Activated CD8-positive, alpha-beta T cell treated with anti-CD3 and anti-CD28 coated beads, Interleukin-2, amount 10 ng/mL, durations not matched to agents 7 days and 5 days (primary cell): Measurements from ENCODE around the gene KCNMA1. TPM values are rescaled to one million over a fixed set of nuclear protein-coding genes. Genes with fewer than 3 reads are reported as not detected.
A peak's percentile ranks its signal among the peaks of the same experiment; 100 is the strongest.

Experiments used
- ATAC-seq: fragments of 150-1000 bp; cut with Tn5 transposase; one replicate; pipeline ENCODE4 v1.10.0; 2021; ENCODE audit warnings: moderate library complexity
- CTCF ChIA-PET: fragments of 350-600 bp; sonication (Branson Sonifier 250); formaldehyde crosslinking; loops from one replicate; lab custom pipeline; 2021; ENCODE audit warnings: antibody characterized with exemption; lab: Charles Lee
- POLR2A ChIA-PET: fragments of 350-600 bp; sonication (Branson Sonifier 250); formaldehyde crosslinking; loops from one replicate; lab custom pipeline; 2021; ENCODE audit warnings: antibody characterized with exemption; lab: Charles Lee
- DNase-seq: peaks from one replicate; pipeline ENCODE4 v3.0.0-alpha.2; 2020
- H3K27ac Mint-ChIP-seq: one replicate; pipeline ENCODE4 v1.8.0; 2021; ENCODE audit warnings: mild to moderate bottlenecking, mixed read lengths
- H3K27me3 Mint-ChIP-seq: one replicate; pipeline ENCODE4 v1.8.0; 2021; ENCODE audit warnings: low read depth, mixed read lengths
- H3K36me3 Mint-ChIP-seq: one replicate; pipeline ENCODE4 v1.8.0; 2021; ENCODE audit warnings: low read depth, mixed read lengths
- H3K4me1 Mint-ChIP-seq: one replicate; pipeline ENCODE4 v1.8.0; 2021; ENCODE audit warnings: low read depth, mixed read lengths
- H3K4me3 Mint-ChIP-seq: one replicate; pipeline ENCODE4 v1.8.0; 2021; ENCODE audit warnings: mild to moderate bottlenecking, mixed read lengths
- H3K9me3 Mint-ChIP-seq: one replicate; pipeline ENCODE4 v1.8.0; 2022; ENCODE audit warnings: mixed read lengths; ENCODE audit not compliant: insufficient read depth
- total RNA-seq, 2 experiments: library from RNA; stranded (reverse); gene quantifications; one replicate each; pipeline ENCODE4 v1.2.3, GENCODE V29; 2021

KCNMA1 gene
- total RNA-seq, 2 experiments from 2014 or later, result 0.16 TPM

- no peak for DNase-seq
- no peak overlapping the region for H3K4me3 Mint-ChIP-seq
- H3K4me1 Mint-ChIP-seq, result peaks cover 17% of the 10 kb centered on the region
- CTCF ChIA-PET, result interaction anchor here (0.8 to 1.1 kb wide), 2 partner anchors 38 to 132 kb away, joined by 5 read pairs; no protein-coding TSS in a partner anchor
- POLR2A ChIA-PET, result no interaction called here
- peaks cover 13% of the 10 kb centered on the region for H3K27me3 Mint-ChIP-seq
- no peak for ATAC-seq
- H3K36me3 Mint-ChIP-seq, result no peaks in the 10 kb centered on the region
- H3K27ac Mint-ChIP-seq, result no peak overlapping the region
- H3K9me3 Mint-ChIP-seq, result no peaks in the 10 kb centered on the region
Measured at GRCh38 chr10:77042706-77043419, 594.7 kb downstream of the KCNMA1 start.

GRCh38 chr10:77041636-77042258 lies 595.9 kb downstream of the KCNMA1 start:
- POLR2A ChIA-PET, result no interaction called here
- Mint-ChIP-seq H3K9me3 (no peaks in the 10 kb centered on the region), H3K36me3 (no peaks in the 10 kb centered on the region), H3K4me3 (peak overlapping the region; percentile 12), H3K4me1 (peaks cover 18% of the 10 kb centered on the region), H3K27ac (peak overlapping the region; percentile 69), H3K27me3 (peaks cover 10% of the 10 kb centered on the region)
- DNase-seq (peak; percentile 62), ATAC-seq (peak; percentile 91)
- CTCF ChIA-PET, result interaction anchor here (0.8 to 1.1 kb wide), 2 partner anchors 37 to 133 kb away, joined by 5 read pairs; no protein-coding TSS in a partner anchor

DNA sequence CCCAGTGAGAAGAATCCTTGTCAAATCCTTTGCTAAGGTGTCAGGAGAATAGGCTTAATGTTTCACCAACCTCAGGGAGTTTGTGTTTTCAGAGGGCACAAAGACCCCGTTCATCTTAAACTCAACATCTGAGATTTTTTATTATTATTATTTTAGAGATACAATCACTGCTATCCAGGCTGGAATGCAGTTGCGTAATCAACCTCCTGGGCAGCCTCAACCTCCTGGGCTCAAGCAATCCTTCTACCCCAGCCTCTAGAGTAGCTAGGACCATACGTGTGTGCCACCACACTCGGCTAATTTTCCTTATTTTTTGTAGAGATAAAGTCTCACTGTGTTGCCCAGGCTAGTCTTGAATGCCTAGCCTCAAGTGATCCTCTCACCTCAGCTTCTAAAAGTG lies 599.2 kb downstream of the KCNMA1 start:
- ChIA-PET POLR2A (no interaction called here), CTCF (interaction anchor here (1.3 to 2.2 kb wide), 2 partner anchors 9 to 13 kb away, joined by 7 to 8 read pairs; no protein-coding TSS in a partner anchor)
- Mint-ChIP-seq H3K27me3 (peaks cover 3% of the 10 kb centered on the region), H3K4me1 (peaks cover 18% of the 10 kb centered on the region), H3K27ac (no peak overlapping the region), H3K36me3 (no peaks in the 10 kb centered on the region), H3K4me3 (no peak overlapping the region), H3K9me3 (no peaks in the 10 kb centered on the region)
- no peak for ATAC-seq
- no peak for DNase-seq

DNA sequence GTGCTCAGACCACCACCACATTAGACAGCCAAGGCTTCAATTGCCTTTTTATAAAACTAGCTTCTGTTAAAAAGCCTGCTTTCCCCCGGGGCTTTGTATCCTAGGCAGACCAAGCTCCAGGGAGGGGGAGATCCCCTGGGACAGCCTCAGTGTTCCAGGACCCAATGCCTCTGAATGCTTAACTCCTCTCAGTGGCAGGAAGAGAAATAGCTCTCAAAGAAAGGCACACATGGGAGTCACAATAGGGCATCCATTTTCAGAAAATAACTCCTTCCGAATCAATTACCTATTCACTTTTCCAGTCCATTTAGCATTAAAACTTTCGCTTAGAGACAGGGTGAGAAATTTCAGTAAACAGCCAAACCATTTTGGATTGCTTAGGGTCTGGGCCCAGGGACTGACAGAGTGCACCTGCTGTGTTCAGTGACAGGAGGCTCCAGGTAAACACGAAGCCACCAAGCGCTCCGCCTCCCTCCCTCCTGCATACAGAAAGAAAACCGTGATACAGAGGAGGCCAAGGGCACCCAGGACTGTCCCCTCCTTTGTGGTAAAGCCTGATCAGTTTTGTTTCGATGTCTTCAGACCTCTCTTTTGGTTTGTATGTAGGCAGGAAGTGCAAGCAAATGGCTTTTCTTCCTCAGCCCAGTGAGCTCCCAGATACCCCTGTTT lies 599.7 kb downstream of the KCNMA1 start:
- Mint-ChIP-seq H3K27ac (no peak overlapping the region), H3K4me1 (peaks cover 18% of the 10 kb centered on the region), H3K27me3 (peaks cover 3% of the 10 kb centered on the region), H3K4me3 (no peak overlapping the region), H3K9me3 (no peaks in the 10 kb centered on the region), H3K36me3 (no peaks in the 10 kb centered on the region)
- POLR2A ChIA-PET, result no interaction called here
- ATAC-seq, result no peak
- CTCF ChIA-PET, result interaction anchor here (1.3 to 2.2 kb wide), 2 partner anchors 9 to 14 kb away, joined by 7 to 8 read pairs; no protein-coding TSS in a partner anchor
- DNase-seq, result no peak

GRCh38 chr10:77036993-77037734 lies 600.4 kb downstream of the KCNMA1 start:
- Mint-ChIP-seq H3K27me3 (peaks cover 3% of the 10 kb centered on the region), H3K27ac (no peak overlapping the region), H3K4me1 (peaks cover 17% of the 10 kb centered on the region), H3K9me3 (no peaks in the 10 kb centered on the region), H3K4me3 (no peak overlapping the region), H3K36me3 (no peaks in the 10 kb centered on the region)
- no peak for DNase-seq
- ChIA-PET POLR2A (no interaction called here), CTCF (interaction anchor here (1.3 to 2.9 kb wide), 3 partner anchors 8 to 32 kb away, joined by 7 to 9 read pairs (median 8); no protein-coding TSS in a partner anchor)
- no peak for ATAC-seq

GRCh38 chr10:77036276-77036675 lies 601.3 kb downstream of the KCNMA1 start:
- Mint-ChIP-seq H3K9me3 (no peaks in the 10 kb centered on the region), H3K27ac (no peak overlapping the region), H3K4me1 (peaks cover 9% of the 10 kb centered on the region), H3K4me3 (no peak overlapping the region), H3K27me3 (peaks cover 8% of the 10 kb centered on the region), H3K36me3 (no peaks in the 10 kb centered on the region)
- DNase-seq (no peak), ATAC-seq (no peak)
- POLR2A ChIA-PET, result no interaction called here
- CTCF ChIA-PET, result interaction anchor here (2.9 kb wide), 1 partner anchor 31 kb away, joined by 9 read pairs; no protein-coding TSS in a partner anchor

- H3K4me1 Mint-ChIP-seq, result peaks cover 6% of the 10 kb centered on the region
- DNase-seq (no peak), ATAC-seq (no peak)
- H3K36me3 Mint-ChIP-seq, result no peaks in the 10 kb centered on the region
- ChIA-PET POLR2A (no interaction called here), CTCF (interaction anchor here (0.6 to 2.9 kb wide), 3 partner anchors 29 to 192 kb away, joined by 3 to 9 read pairs (median 3); no protein-coding TSS in a partner anchor)
- H3K27ac Mint-ChIP-seq, result no peak overlapping the region
- H3K27me3 Mint-ChIP-seq, result peaks cover 11% of the 10 kb centered on the region
- H3K9me3 Mint-ChIP-seq, result no peaks in the 10 kb centered on the region
- no peak overlapping the region for H3K4me3 Mint-ChIP-seq
Measured at GRCh38 chr10:77034795-77035194, 602.8 kb downstream of the KCNMA1 start.

DNA sequence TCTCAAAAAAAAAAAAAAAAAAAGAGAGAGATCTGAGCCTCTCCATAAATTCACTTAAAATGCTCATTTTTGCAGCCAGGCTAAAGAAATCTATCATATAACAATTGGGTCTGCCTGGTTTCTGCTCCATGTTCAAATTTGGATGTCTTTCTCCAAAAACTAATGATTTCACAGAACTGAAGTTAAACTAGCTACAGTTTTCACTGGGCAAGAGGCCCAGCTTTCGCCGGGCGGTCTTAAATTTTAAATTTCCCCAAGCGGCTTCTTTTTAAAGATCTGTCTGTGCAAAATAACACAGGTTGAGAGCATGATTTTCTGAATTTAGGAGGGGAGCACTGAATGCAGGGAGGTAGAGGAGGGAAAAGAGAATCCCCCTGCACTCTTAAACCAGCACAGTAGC lies 603.4 kb downstream of the KCNMA1 start:
- CTCF ChIA-PET, result interaction anchor here (0.6 to 2.9 kb wide), 2 partner anchors 29 to 192 kb away, joined by 3 to 9 read pairs; no protein-coding TSS in a partner anchor
- ATAC-seq (no peak), DNase-seq (no peak)
- H3K36me3 Mint-ChIP-seq, result no peaks in the 10 kb centered on the region
- peaks cover 6% of the 10 kb centered on the region for H3K4me1 Mint-ChIP-seq
- POLR2A ChIA-PET, result no interaction called here
- H3K4me3 Mint-ChIP-seq, result no peak overlapping the region
- H3K27ac Mint-ChIP-seq, result no peak overlapping the region
- H3K27me3 Mint-ChIP-seq, result peaks cover 11% of the 10 kb centered on the region
- no peaks in the 10 kb centered on the region for H3K9me3 Mint-ChIP-seq

DNA sequence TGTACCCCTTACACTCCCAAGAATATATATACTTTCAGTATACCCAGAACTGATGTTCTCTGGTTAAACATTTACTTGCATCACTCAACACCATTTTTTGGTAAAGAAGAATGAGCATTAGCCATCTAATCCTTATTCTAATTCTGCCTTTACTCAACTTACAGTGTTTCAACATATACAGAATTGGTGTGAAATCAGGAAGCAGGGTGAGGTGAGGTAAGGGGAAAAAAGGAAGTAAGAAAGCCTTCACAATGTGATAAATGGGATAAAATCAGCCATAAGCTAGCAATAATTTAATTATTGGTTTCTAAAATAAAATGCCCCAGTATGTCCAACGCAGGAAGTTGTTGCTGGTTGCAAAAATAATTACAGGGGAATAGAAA lies 605.4 kb downstream of the KCNMA1 start:
- no peaks in the 10 kb centered on the region for H3K36me3 Mint-ChIP-seq
- POLR2A ChIA-PET, result no interaction called here
- H3K9me3 Mint-ChIP-seq, result no peaks in the 10 kb centered on the region
- H3K27ac Mint-ChIP-seq, result no peak overlapping the region
- no peaks in the 10 kb centered on the region for H3K4me1 Mint-ChIP-seq
- H3K4me3 Mint-ChIP-seq, result no peak overlapping the region
- CTCF ChIA-PET, result no interaction called here
- ATAC-seq (no peak), DNase-seq (no peak)
- H3K27me3 Mint-ChIP-seq, result peaks cover 18% of the 10 kb centered on the region

- Mint-ChIP-seq H3K9me3 (no peaks in the 10 kb centered on the region), H3K27ac (no peak overlapping the region), H3K4me1 (no peaks in the 10 kb centered on the region), H3K4me3 (no peak overlapping the region), H3K27me3 (peaks cover 20% of the 10 kb centered on the region), H3K36me3 (no peaks in the 10 kb centered on the region)
- DNase-seq (no peak), ATAC-seq (no peak)
- POLR2A ChIA-PET, result no interaction called here
- CTCF ChIA-PET, result no interaction called here
Measured at GRCh38 chr10:77031531-77032187, 605.9 kb downstream of the KCNMA1 start.

DNA sequence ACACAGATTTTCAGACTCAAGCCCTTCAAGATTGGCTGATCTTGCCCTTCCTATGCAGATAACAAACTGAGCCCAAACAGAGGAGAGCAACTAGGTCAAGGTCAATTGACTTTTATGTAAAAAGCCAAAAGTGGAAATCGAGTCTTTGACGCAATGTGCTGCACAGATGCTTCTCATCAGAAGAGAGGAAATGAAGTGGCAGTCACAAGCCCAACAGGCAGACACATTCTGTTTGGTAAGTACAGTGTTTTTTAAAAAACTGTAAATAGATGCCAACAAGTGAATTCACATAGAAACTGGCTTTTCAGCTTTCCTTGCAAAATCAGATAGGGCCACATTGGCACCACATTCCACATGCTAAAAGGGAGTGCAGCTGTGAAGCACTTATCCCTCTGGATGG lies 606.6 kb downstream of the KCNMA1 start:
- no peaks in the 10 kb centered on the region for H3K36me3 Mint-ChIP-seq
- ChIA-PET POLR2A (no interaction called here), CTCF (interaction anchor here (1.2 kb wide), 1 partner anchor 26 kb away, joined by 3 read pairs; no protein-coding TSS in a partner anchor)
- no peak overlapping the region for H3K27ac Mint-ChIP-seq
- DNase-seq (no peak), ATAC-seq (no peak)
- H3K27me3 Mint-ChIP-seq, result peaks cover 18% of the 10 kb centered on the region
- no peaks in the 10 kb centered on the region for H3K4me1 Mint-ChIP-seq
- H3K4me3 Mint-ChIP-seq, result no peak overlapping the region
- H3K9me3 Mint-ChIP-seq, result no peaks in the 10 kb centered on the region
